Measurements from ENCODE around the gene ZNF467.
A peak's percentile ranks its signal among the peaks of the same experiment; 100 is the strongest.

ZNF467 gene, protein sequence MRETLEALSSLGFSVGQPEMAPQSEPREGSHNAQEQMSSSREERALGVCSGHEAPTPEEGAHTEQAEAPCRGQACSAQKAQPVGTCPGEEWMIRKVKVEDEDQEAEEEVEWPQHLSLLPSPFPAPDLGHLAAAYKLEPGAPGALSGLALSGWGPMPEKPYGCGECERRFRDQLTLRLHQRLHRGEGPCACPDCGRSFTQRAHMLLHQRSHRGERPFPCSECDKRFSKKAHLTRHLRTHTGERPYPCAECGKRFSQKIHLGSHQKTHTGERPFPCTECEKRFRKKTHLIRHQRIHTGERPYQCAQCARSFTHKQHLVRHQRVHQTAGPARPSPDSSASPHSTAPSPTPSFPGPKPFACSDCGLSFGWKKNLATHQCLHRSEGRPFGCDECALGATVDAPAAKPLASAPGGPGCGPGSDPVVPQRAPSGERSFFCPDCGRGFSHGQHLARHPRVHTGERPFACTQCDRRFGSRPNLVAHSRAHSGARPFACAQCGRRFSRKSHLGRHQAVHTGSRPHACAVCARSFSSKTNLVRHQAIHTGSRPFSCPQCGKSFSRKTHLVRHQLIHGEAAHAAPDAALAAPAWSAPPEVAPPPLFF

DNA sequence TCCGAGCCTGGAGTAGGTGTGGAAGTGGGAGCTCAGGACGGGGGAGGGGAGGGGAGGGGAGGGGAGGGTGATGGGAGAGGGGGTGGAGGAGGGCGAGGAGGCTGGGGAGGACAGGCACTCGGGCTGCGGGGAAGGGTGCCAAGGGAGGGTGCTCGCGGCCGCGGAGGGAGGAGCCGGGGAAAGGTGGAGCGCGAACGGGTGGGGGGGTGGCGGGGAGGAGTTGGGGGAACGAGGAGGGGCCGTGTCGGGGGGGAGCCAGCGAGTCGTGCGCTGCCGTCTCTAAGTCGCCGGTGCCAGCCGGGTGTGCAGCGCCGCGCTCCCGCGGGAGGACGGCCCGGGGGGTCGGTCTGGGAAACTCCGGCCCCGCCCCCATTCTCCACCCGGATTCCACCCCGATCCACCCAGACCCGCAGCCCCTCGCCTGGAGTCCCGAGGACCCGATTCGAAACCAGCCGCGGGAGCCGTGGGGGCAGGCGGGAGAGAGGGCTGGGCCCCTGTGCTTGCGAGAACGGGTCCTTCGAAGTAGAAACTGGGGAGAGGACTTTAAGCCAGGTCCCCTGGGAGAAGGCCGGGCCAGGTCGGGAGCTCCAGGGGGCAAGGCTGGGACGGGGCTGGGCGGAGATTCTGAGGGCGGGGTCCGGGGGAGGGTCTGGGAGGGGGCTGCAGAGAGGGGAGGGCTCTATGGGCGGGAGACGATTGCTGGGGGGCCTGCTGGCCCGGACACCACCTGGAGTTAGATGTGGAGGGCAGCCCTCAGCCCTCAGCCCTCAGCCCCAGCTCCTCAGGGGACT is at the start of gene ZNF467:
ZNF467 (minus strand) TSS at position 143 of the 791 bp plus-strand sequence. CDS start 2,556 bp downstream, outside the sequence.
- DNase-seq: peak; percentile 65

DNA sequence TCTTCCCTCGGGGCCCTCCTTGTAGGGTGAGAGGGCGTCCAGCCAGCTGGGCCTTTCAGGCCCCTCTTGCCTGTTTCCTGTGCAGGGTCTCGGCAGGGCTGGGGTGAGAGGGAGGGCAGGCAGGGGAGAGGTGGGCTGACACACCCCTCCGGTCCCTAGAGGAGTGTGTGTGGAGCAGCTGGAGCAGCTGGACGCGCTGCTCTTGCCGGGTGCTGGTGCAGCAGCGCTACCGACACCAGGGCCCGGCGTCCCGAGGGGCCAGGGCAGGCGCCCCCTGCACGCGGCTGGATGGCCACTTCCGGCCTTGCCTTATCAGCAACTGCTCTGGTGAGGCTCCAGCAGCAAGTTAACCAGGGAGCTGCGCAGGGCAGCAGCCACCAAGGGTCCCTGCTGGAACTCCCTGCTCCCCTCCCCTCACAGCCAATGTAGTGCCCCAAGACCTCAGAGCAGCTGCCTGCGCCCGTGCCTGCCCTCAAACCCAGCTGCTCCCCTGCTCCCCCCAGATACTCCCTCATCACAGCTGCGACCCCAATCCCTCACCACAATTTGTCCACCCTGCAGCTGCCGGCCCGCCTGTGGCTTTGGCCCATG is 49.1 kb upstream of the ZNF467 start:
- no peak for DNase-seq

DNA sequence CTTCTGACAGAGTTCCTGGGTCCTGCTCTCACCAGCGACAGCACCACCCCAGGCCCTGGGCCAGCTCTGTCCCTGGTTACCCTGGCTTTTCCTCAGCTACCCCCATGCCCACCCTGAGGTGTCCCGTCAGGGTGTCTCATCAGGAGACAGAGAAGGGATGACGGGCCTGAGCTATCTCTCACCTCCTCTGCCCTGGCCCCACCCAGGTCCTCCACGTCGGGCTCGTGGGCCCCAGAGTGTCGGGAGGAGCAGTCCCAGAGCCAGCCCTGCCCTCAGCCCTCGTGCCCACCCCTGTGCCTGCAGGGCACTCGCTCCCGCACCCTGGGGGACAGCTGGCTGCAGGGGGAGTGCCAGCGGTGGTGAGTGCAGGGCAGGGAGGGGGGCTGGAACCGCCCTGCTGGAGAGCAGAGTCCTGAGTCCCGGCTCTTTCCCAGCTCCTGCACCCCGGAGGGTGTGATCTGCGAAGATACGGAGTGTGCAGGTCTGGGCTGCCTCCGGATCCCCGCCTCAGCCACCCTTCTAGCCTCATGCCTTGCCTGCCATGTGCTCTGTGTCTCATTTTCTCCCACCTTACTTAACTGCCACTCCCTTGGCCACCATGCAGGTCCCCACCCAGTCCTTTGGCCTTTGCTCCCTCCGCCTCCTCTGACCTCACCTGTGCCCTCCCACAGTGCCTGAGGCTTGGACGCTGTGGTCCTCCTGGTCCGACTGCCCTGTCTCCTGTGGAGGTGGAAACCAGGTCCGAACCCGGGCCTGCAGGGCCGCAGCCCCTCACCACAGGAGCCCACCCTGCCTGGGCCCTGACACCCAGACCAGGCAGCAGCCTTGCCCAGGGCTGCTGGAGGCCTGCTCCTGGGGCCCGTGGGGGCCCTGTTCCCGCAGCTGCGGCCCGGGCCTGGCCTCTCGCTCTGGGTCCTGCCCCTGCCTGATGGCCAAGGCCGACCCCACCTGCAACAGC is 48.1 kb upstream of the ZNF467 start:
- no peak for DNase-seq

DNA sequence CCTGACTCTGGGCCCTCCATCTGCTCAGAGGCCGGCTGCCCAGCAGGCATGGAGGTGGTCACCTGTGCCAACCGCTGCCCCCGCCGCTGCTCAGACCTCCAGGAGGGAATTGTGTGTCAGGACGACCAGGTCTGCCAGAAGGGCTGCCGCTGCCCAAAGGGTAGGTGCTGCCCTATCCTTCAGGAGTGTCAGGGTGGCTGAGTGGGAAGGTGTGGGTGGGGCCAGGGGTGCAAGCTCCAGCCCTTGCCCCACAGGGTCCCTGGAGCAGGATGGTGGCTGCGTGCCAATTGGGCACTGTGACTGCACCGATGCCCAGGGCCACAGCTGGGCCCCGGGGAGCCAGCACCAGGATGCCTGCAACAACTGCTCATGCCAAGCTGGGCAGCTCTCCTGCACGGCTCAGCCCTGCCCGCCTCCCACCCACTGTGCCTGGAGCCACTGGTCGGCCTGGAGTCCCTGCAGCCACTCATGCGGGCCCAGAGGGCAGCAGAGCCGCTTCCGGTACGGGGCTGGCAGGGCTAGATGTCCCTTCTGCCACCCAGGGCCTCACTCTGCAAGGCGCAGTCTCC is 47.3 kb upstream of the ZNF467 start:
- DNase-seq: no peak

DNA sequence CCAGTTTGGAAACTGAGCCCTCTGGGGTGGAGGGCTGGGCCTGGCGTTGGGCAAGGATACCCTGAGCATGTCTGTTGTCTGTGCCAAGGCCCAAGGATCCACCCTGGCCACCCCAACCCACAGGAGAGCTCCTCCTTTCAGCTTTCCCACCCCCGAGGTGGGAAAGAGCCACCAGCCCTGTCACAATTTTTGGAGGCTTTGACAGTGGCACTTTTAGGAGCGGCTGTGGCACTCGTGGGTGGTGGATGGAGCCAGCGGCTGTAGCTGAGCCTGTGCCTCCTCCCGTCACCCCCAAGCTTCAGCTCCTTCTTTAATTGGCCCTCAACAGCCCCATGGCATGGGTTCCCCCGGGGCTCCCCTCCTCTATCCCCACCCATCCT is 46.6 kb upstream of the ZNF467 start:
- no peak for DNase-seq

DNA sequence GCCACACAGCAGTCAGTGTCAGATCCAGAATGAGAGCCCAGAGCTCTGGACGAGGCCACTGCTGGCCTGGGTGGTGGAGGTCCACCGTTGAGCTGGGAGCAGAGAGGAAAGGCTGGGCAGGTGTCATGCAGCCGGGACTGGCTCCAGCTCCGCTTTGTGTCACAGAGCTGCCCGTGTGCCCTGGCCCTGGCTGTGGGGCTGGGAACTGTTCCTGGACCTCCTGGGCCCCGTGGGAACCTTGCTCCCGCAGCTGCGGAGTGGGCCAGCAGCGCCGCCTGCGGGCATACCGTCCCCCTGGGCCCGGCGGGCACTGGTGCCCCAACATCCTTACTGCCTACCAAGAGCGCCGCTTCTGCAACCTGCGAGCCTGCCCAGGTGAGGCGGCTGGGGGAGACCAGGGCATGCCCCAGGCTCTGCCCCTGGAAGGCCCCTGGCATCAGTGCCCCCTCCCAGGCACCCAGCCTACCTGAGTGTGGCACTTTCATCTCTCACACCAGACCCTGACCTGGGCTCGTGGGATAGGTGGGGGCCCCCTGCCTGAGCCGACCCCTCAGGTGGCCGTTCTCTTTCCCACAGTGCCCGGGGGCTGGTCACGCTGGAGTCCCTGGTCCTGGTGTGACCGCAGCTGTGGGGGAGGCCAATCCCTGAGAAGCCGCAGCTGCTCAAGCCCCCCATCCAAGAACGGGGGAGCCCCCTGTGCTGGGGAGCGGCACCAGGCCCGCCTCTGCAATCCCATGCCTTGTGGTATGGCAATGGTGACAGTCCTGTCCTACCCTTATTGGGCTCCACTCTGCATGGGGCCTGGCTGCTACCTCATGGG is 46.0 kb upstream of the ZNF467 start:
- DNase-seq: no peak

DNA sequence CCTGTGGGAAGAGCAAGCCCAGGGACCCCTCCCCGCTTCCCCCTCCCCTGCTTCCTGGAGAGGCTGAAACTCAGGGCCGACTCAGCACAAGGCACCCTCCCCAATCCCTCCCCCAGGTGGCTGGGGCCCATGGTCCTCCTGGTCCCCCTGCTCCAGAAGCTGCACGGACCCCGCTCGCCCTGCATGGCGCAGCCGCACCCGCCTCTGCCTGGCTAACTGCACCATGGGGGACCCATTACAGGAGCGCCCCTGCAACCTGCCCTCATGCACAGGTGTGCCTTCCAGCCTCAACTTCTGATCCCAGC is 45.1 kb upstream of the ZNF467 start:
- DNase-seq: no peak

DNA sequence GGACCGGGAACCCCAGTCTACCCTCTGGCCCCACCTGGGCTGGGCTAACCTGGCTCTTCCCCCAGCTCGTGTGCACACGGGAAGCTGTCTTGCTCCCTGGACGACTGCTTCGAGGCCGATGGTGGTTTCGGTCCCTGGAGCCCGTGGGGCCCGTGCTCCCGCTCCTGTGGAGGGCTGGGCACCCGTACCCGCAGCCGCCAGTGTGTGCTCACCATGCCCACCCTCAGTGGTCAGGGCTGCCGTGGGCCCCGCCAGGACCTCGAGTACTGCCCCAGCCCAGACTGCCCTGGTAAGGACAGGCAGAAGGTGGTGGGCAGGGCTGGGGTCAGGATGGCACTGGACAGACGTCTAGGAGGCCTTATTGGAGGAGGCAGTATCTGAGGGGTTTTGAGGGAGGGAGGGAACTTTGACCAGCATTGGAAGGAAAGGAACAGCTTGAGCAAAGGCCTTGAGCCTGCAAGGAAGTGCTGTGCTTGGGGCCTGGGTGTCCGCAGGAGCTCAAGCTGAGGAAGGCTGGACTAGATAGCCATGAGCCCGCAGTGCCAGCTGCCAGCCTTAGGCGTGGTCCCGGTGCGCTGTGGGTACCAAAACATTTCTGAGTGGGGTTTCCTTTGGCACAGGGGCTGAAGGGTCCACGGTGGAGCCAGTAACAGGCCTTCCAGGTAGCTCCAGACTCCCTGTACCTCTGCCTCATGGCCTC is 44.6 kb upstream of the ZNF467 start:
- no peak for DNase-seq

DNA sequence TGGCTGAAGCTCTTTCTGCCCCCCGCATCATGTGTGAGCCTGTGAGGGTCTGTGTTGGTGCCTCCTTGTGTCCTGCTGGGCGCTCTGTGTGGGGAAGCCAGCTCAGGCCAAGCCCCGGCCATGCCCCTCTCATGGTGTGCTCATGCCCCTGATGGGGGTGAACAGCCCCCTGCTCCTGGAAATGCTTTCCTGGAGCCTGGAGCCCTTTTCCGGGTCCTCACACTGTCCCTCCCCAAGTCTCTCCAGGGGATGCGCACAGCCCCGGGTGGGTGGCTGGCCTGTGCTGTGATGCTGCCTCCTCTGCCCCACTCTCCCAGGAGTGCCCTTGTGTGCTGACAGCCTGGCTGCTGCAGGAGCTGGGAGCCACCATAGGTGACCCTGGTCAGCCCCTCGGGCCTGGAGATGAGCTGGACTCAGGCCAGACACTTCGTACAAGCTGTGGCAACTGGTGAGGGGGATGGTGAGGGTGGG is 43.9 kb upstream of the ZNF467 start:
- no peak for DNase-seq

DNA sequence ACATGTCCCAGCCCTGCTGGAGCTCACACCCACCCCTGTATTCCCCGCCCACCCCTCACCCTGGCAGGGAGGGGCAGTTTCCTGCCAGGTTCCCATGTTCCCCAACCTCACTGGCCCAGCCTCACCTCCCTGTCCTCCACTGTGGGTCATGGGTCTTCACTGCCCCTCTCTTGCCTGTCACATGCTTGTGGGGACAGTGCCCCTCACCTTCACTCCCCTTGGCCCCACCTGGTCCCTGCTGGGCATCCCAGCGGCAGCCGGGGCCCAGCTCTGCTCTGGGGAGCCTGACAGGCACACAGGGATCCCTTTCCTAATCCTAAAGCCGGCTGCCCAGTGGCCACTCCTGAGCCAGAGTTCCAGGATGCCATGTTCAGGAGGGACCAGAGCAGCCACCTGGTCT is 43.4 kb upstream of the ZNF467 start:
- DNase-seq: no peak

DNA sequence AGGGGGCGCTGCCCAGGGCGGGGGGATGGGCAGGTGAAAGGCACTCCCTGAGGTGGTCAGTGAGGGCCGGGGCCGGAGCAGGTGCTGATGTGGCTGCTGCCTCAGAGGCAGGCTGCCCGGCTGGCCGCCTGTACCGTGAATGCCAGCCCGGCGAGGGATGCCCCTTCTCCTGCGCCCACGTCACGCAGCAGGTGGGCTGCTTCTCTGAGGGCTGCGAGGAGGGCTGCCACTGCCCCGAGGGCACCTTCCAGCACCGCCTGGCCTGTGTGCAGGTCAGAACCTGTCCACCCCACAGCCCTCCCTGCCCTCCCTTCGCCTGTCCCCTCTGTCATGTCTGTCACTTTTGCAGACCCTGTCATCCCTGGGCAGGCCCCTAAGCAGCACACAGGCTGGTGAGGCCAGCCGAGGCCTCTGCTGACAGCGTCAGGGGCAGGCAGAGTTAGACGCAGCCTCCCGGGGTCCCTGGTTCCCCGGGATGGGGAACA is 42.9 kb upstream of the ZNF467 start:
- no peak for DNase-seq

DNA sequence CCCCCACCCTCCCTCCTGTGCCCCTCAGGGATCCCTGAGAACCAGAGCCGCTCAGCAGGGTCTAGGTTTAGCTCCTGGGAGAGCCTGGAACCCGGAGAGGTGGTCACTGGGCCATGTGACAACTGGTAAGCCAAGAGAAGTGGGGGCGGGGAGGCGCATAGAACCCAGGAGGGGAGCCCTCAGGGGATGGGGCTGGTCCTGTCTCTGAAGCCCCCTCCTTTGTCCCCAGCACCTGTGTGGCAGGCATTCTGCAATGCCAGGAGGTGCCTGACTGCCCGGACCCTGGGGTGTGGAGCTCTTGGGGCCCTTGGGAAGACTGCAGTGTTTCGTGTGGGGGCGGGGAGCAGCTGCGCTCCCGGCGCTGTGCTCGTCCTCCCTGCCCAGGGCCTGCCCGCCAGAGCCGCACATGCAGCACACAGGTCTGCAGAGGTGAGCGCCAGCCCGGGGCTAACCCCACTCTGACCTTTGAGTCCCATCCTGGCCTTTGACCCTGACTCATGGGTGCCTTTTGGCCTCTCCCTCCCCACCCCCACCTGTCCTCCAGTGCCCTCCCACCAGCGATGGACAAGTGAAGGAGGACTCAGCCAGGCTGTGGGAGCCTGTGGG is 42.4 kb upstream of the ZNF467 start:
- no peak for DNase-seq

DNA sequence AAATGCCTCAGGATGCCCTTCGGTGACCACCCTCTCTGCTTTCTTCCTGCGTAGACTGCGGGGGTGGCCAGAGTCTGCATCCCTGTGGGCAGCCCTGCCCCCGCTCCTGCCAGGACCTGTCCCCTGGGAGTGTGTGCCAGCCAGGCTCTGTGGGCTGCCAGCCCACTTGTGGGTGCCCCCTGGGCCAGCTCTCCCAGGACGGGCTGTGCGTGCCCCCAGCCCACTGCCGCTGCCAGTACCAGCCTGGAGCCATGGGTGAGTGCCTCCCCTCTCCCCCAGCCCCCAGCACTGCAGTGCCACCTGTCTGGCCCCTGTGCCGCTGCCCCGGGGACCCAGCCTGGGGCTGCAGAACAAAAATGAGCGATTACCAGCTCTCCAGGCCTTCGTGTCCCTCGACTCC is 41.7 kb upstream of the ZNF467 start:
- DNase-seq: no peak

DNA sequence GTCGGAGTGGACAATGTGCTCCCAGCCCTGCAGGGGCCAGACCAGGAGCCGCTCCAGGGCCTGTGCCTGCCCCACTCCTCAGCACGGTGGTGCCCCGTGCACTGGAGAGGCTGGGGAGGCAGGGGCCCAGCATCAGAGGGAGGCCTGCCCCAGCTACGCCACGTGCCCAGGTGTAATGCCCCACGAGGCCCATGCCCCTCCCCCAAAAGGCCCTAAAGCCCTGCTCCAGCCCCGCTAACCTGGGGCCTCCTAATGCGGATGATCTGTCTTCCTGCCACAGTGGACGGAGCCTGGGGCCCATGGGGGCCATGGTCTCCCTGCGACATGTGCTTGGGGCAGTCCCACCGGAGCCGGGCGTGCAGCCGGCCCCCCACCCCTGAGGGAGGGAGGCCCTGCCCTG is 41.1 kb upstream of the ZNF467 start:
- DNase-seq: no peak

DNA sequence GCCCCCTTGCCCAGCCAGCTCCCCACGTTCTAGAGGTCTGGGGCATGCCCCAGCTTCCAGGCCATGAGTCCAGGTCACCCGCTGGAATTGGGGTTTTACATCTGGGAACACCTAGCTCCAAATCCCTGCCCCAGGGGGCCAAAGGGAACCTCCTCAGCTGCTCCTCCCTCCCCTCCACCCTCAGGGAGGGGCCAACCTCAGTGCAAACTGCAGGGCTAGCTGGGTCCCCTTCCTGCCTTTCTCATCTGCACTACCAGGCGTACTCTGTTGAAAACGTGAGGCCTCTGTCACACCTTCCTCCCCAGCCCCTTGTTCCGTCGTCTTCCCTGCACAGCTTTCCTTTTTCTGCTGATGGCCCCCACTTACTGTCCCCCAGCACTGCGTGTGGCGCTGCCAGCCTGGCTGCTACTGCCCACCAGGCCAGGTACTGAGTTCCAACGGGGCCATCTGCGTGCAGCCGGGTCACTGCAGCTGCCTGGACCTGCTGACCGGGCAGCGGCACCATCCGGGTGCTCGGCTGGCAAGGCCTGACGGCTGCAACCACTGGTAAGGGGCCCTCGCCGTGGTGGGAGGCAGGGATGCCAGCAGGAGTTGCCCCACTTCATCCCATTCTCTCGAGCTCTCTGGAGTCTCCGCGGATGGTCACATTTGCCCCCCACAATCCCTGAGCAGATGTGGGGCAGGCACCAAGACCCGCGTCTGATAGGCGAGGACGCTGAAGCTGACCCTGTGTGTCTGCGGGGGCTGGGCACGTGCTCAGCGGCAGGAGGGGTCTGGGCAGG is 40.1 kb upstream of the ZNF467 start:
- DNase-seq: no peak

DNA sequence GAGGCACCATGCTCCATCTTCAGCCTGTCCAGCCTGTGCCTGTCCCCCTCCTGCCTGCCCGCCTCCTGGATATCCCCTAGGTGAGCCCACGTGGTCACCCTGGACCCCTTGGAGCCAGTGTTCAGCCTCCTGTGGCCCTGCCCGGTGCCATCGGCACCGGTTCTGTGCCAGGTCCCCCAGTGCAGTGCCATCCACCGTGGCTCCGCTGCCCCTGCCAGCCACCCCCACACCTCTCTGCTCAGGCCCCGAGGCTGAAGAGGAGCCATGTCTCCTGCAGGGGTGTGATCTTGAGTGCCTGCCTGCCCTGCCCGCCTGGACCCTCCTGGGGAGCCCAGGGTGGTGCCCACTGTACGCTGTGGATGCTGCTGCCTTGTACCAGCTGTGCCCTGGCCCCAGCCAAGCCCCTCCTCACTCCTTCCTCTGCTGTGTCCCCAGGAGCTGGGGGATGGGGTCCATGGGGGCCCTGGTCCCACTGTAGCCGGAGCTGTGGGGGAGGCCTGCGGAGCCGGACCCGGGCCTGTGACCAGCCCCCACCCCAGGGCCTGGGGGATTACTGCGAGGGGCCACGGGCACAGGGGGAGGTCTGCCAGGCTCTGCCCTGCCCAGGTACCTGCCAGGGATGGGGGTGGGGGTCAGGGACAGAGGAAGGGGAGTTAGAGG is 38.6 kb upstream of the ZNF467 start:
- no peak for DNase-seq

DNA sequence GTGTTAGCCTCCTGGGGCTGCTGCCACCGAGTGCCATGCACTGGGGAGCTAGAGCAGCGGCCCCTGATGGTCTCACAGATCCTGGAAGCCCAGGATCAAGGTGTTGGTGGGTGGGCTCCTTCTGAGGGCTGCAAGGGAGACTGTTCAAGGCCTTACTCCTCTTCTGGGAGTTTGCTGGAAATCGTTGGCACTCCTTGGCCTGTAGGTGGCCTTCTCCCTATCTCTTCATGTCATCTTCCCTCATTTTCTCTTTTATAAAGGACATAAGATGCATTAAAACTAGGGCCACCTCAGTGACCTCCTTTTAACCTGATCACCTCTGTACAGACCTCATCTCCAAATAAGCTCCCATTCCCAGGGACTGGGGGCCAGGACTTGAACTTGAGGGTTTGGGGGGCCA is 37.8 kb upstream of the ZNF467 start:
- DNase-seq: no peak

DNA sequence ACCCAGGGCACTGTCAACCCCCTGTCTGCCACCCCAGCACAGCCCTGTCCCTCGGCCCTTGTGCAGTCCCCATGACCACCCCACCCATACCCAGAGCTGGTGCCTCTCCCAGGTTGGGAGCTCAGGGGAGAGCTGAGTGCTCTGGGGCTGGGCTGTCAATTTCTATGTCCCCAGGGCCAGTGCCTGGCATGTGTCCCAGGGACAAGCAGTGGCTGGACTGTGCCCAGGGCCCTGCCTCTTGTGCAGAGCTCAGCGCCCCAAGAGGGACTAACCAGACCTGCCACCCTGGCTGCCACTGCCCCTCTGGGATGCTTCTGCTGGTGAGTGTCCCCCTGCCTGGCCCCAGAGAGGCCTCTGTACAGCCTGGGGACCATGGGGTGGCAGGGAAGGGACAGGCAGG is 35.8 kb upstream of the ZNF467 start:
- no peak for DNase-seq
